NCI-H2227 (cell line): Measurements from ENCODE around the gene POM121L12.

Source experiments
- DNase-seq: peaks from one replicate; lab custom pipeline; 2025; ENCODE audit not compliant: unreplicated experiment; lab: John Stamatoyannopoulos, UW

Gene POM121L12

GRCh38 chr7:53035499-53036412 lies at the start of gene POM121L12:
TSS of gene POM121L12 (plus strand) at chr7:53035633. CDS start at chr7:53035672, 39 bp downstream.
- no peak for DNase-seq

- DNase-seq: no peak
Measured at GRCh38 chr7:52992001-52992400, 43.4 kb upstream of the POM121L12 start.

- no peak for DNase-seq
Measured at GRCh38 chr7:52992479-52993162, 42.8 kb upstream of the POM121L12 start.

GRCh38 chr7:52995676-52996075 lies 39.8 kb upstream of the POM121L12 start:
- DNase-seq: no peak

- DNase-seq: no peak
Measured at GRCh38 chr7:53001221-53001620, 34.2 kb upstream of the POM121L12 start.

- no peak for DNase-seq
Measured at GRCh38 chr7:53002389-53002788, 33.0 kb upstream of the POM121L12 start.

- DNase-seq: no peak
Measured at GRCh38 chr7:53003653-53004445, 31.6 kb upstream of the POM121L12 start.

GRCh38 chr7:53013925-53014324 lies 21.5 kb upstream of the POM121L12 start:
- DNase-seq: no peak

GRCh38 chr7:53015463-53015862 lies 20.0 kb upstream of the POM121L12 start:
- no peak for DNase-seq

- DNase-seq: peak; percentile 49
Measured at GRCh38 chr7:53022893-53023292, 12.5 kb upstream of the POM121L12 start.

- DNase-seq: no peak
Measured at GRCh38 chr7:53048638-53049037, 13.2 kb downstream of the POM121L12 start.

GRCh38 chr7:53050433-53050832 lies 15.0 kb downstream of the POM121L12 start:
- no peak for DNase-seq

- no peak for DNase-seq
Measured at GRCh38 chr7:53059591-53059990, 24.2 kb downstream of the POM121L12 start.

GRCh38 chr7:53060066-53060465 lies 24.6 kb downstream of the POM121L12 start:
- DNase-seq: no peak

GRCh38 chr7:53062796-53063195 lies 27.4 kb downstream of the POM121L12 start:
- DNase-seq: no peak

GRCh38 chr7:53068673-53069072 lies 33.2 kb downstream of the POM121L12 start:
- no peak for DNase-seq

- DNase-seq: no peak
Measured at GRCh38 chr7:53070883-53071282, 35.5 kb downstream of the POM121L12 start.
